Ramos (cell line): ENCODE results near the gene TRIM27.
"Not testable (repeated sequence)": the region's sequence is repeated elsewhere in the genome, so short reads cannot be mapped to it uniquely, and the experiment has no call there.

Source experiments
- in situ Hi-C: fragments of 300-500 bp; cut with MboI; formaldehyde crosslinking; loops from one replicate; pipeline ENCODE4 v1.14.3; 2022; ENCODE audit warnings: low sequenced_read_pairs; ENCODE audit not compliant: unreplicated experiment

Gene TRIM27

GRCh38 chr6:28867086-28867409 lies 56.7 kb downstream of the TRIM27 start:
- in situ Hi-C loops = loop anchor here (10.0 kb wide), 1 partner anchor 1732 kb away; a partner anchor contains a TSS

- in situ Hi-C loops = loop anchor here (10.0 kb wide), 1 partner anchor 1732 kb away; a partner anchor contains a TSS
Observed at GRCh38 chr6:28866205-28867085, 57.3 kb downstream of the TRIM27 start.

GRCh38 chr6:28865401-28866204 lies 58.2 kb downstream of the TRIM27 start:
- in situ Hi-C loops = loop anchor here (10.0 kb wide), 1 partner anchor 1731 kb away; a partner anchor contains a TSS

GRCh38 chr6:28864326-28864923 lies 59.4 kb downstream of the TRIM27 start:
- in situ Hi-C loops = loop anchor here (10.0 kb wide), 1 partner anchor 1730 kb away; a partner anchor contains a TSS

GRCh38 chr6:28863604-28864325 lies 60.0 kb downstream of the TRIM27 start:
- in situ Hi-C loops = loop anchor here (10.0 kb wide), 1 partner anchor 1729 kb away; a partner anchor contains a TSS

- in situ Hi-C loops = loop anchor here (10.0 kb wide), 1 partner anchor 1727 kb away; a partner anchor contains a TSS
Observed at GRCh38 chr6:28862077-28862476, 61.7 kb downstream of the TRIM27 start.

GRCh38 chr6:28861339-28861738 lies 62.4 kb downstream of the TRIM27 start:
- in situ Hi-C loops = loop anchor here (10.0 kb wide), 1 partner anchor 1727 kb away; a partner anchor contains a TSS

- in situ Hi-C loops = loop anchor here (10.0 kb wide), 1 partner anchor 1726 kb away; a partner anchor contains a TSS
Observed at GRCh38 chr6:28860581-28860980, 63.2 kb downstream of the TRIM27 start.

GRCh38 chr6:28858963-28859362 lies 64.8 kb downstream of the TRIM27 start:
- in situ Hi-C loops = no loop called here

GRCh38 chr6:28856620-28857005 lies 67.2 kb downstream of the TRIM27 start:
- in situ Hi-C loops = no loop called here

- in situ Hi-C loops = not testable (repeated sequence)
Observed at GRCh38 chr6:28854405-28854804, 69.4 kb downstream of the TRIM27 start.
